SK-N-SH treated with all-trans-retinoic acid at 6 μM for 48 hours (cell line): ENCODE data around the gene ORAI1.
"Not testable (repeated sequence)": the region's sequence is repeated elsewhere in the genome, so short reads cannot be mapped to it uniquely, and the experiment has no call there.

Source experiments
- ATAC-seq: fragments of 200-7000 bp; cut with Tn5 transposase; 3 replicates; pipeline ENCODE4 v1.9.1; 2020; ENCODE audit warnings: mild to moderate bottlenecking, moderate library complexity
- BACH2 ChIP-seq: fragments of 250-450 bp; sonication (Bioruptor Pico); IDR thresholded peaks from 2 replicates; pipeline ENCODE4 v1.9.0; 2021; ENCODE audit warnings: mild to moderate bottlenecking, borderline replicate concordance
- CREB5 ChIP-seq: fragments of 250-450 bp; sonication (Bioruptor Pico); IDR thresholded peaks from 2 replicates; pipeline ENCODE4 v1.5.1; 2020; ENCODE audit warnings: low read depth, mild to moderate bottlenecking, moderate library complexity
- CSDC2 ChIP-seq: fragments of 250-450 bp; sonication (Bioruptor Pico); IDR thresholded peaks from 2 replicates; pipeline ENCODE4 v1.5.0; 2020; ENCODE audit warnings: mild to moderate bottlenecking, moderate library complexity
- CSRNP3 ChIP-seq: fragments of 250-450 bp; sonication (Bioruptor Pico); IDR thresholded peaks from 2 replicates; pipeline ENCODE4 v1.5.1; 2021; ENCODE audit warnings: mild to moderate bottlenecking, moderate library complexity
- ESRRG ChIP-seq: fragments of 250-450 bp; sonication (Bioruptor Pico); IDR thresholded peaks from 2 replicates; pipeline ENCODE4 v1.6.1; 2021; ENCODE audit warnings: mild to moderate bottlenecking
- GLIS3 ChIP-seq: fragments of 250-450 bp; sonication (Bioruptor Pico); IDR thresholded peaks from 2 replicates; pipeline ENCODE4 v1.5.0; 2020; ENCODE audit warnings: mild to moderate bottlenecking, moderate library complexity
- ISL1 ChIP-seq: fragments of 250-450 bp; sonication (Bioruptor Pico); IDR thresholded peaks from 2 replicates; pipeline ENCODE4 v2.1.2; 2022; ENCODE audit warnings: mild to moderate bottlenecking, moderate library complexity
- OSR1 ChIP-seq: fragments of 250-450 bp; sonication (Bioruptor Pico); IDR thresholded peaks from 2 replicates; pipeline ENCODE4 v1.8.0; 2022; ENCODE audit warnings: moderate library complexity, mild to moderate bottlenecking, inconsistent platforms
- PATZ1 ChIP-seq: fragments of 250-450 bp; sonication (Bioruptor Pico); IDR thresholded peaks from 2 replicates; pipeline ENCODE4 v1.8.0; 2020; ENCODE audit warnings: mild to moderate bottlenecking, moderate library complexity, borderline replicate concordance
- POU6F1 ChIP-seq: fragments of 250-450 bp; sonication (Bioruptor Pico); IDR thresholded peaks from 2 replicates; pipeline ENCODE4 v1.8.0; 2021; ENCODE audit warnings: low read depth, mild to moderate bottlenecking, moderate library complexity, borderline replicate concordance
- PPARA ChIP-seq: fragments of 250-450 bp; sonication (Bioruptor Pico); IDR thresholded peaks from 2 replicates; pipeline ENCODE4 v1.5.0; 2020; ENCODE audit warnings: mild to moderate bottlenecking, borderline replicate concordance
- SNAI2 ChIP-seq: fragments of 250-450 bp; sonication (Bioruptor Pico); IDR thresholded peaks from 2 replicates; pipeline ENCODE4 v1.5.0; 2020; ENCODE audit warnings: mild to moderate bottlenecking, moderate library complexity
- TCF4 ChIP-seq: fragments of 250-450 bp; sonication (Bioruptor Pico); IDR thresholded peaks from 2 replicates; pipeline ENCODE4 v1.8.0; 2021; ENCODE audit warnings: mild to moderate bottlenecking, moderate library complexity, borderline replicate concordance
- TOX ChIP-seq: fragments of 250-450 bp; sonication (Bioruptor Pico); IDR thresholded peaks from 2 replicates; pipeline ENCODE4 v1.8.0; 2021; ENCODE audit warnings: mild to moderate bottlenecking, moderate library complexity, borderline replicate concordance
- TSHZ2 ChIP-seq: fragments of 250-450 bp; sonication (Bioruptor Pico); IDR thresholded peaks from 2 replicates; pipeline ENCODE4 v1.5.0; 2020; ENCODE audit warnings: mild to moderate bottlenecking, moderate library complexity
- ZC3H10 ChIP-seq: fragments of 250-450 bp; sonication (Bioruptor Pico); IDR thresholded peaks from 2 replicates; pipeline ENCODE4 v1.5.1; 2021; ENCODE audit warnings: mild to moderate bottlenecking, moderate library complexity
- ZFP3 ChIP-seq: fragments of 250-450 bp; sonication (Bioruptor Pico); IDR thresholded peaks from 2 replicates; pipeline ENCODE4 v1.5.0; 2020; ENCODE audit warnings: mild to moderate bottlenecking, moderate library complexity
- ZFP30 ChIP-seq: fragments of 450-650 bp; formaldehyde crosslinking; IDR thresholded peaks from 2 replicates; pipeline ENCODE4 v1.5.0; 2022; ENCODE audit warnings: mild to moderate bottlenecking, moderate library complexity
- ZNF565 ChIP-seq: fragments of 450-650 bp; formaldehyde crosslinking; conservative IDR thresholded peaks from 2 replicates; pipeline ENCODE4 v1.5.0; 2020; ENCODE audit warnings: low read depth, mild to moderate bottlenecking, moderate library complexity
- ZNF70 ChIP-seq: fragments of 450-650 bp; formaldehyde crosslinking; IDR thresholded peaks from 2 replicates; pipeline ENCODE4 v1.5.0; 2020; ENCODE audit warnings: mild to moderate bottlenecking, moderate library complexity
- ZNF8 ChIP-seq: fragments of 450-650 bp; formaldehyde crosslinking; IDR thresholded peaks from 2 replicates; pipeline ENCODE4 v1.5.0; 2020; ENCODE audit warnings: mild to moderate bottlenecking, moderate library complexity

Gene ORAI1

GRCh38 chr12:121653999-121654398, 27.7 kb downstream of the ORAI1 start (continued):
- TF ChIP-seq CREB5 (CRISPR knock-in tag) (no peak), PPARA (CRISPR knock-in tag) (no peak), ZNF8 (CRISPR knock-in tag) (no peak), POU6F1 (no peak), TOX (CRISPR knock-in tag) (no peak), ZNF565 (no peak)
- TF ChIP-seq, all 23 proteins: peak for 0

GRCh38 chr12:121656122-121656521, 29.8 kb downstream of the ORAI1 start:
- no peak for TF ChIP-seq CREB5 (CRISPR knock-in tag)
- no peak for TF ChIP-seq ISL1
- no peak for TF ChIP-seq PATZ1
- TF ChIP-seq ZNF8 (CRISPR knock-in tag): no peak
- no peak for TF ChIP-seq TOX (CRISPR knock-in tag)
- TF ChIP-seq ZC3H10 (CRISPR knock-in tag): no peak
- TF ChIP-seq BACH2 (CRISPR knock-in tag): no peak
- no peak for TF ChIP-seq ZNF565
- TF ChIP-seq GLIS3: no peak
- no peak for TF ChIP-seq ZFP30 (CRISPR knock-in tag)
- no peak for TF ChIP-seq ZFP3 (CRISPR knock-in tag)
- TF ChIP-seq OSR1 (CRISPR knock-in tag): no peak
- no peak for TF ChIP-seq SNAI2 (CRISPR knock-in tag)
- TF ChIP-seq CSRNP3: no peak
- no peak for ATAC-seq

- ATAC-seq: no peak
- no peak for TF ChIP-seq ZNF70 (CRISPR knock-in tag)
- TF ChIP-seq ZNF565: no peak
- no peak for TF ChIP-seq TCF4 (CRISPR knock-in tag)
- TF ChIP-seq CREB5 (CRISPR knock-in tag): no peak
- TF ChIP-seq TOX (CRISPR knock-in tag): no peak
- TF ChIP-seq CSDC2 (CRISPR knock-in tag): no peak
- TF ChIP-seq TSHZ2 (CRISPR knock-in tag): no peak
- no peak for TF ChIP-seq SNAI2 (CRISPR knock-in tag)
- TF ChIP-seq ESRRG (CRISPR knock-in tag): no peak
Observed at GRCh38 chr12:121657305-121658008, 31.1 kb downstream of the ORAI1 start.

- ATAC-seq: not testable (repeated sequence)
Observed at GRCh38 chr12:121661353-121662105, 35.2 kb downstream of the ORAI1 start.
